Measurements from ENCODE around the gene GLCE. TPM values are rescaled to one million over a fixed set of nuclear protein-coding genes. Genes with fewer than 3 reads are reported as not detected.

The GLCE gene
- total RNA-seq, 4 donors from 2014 or later: 10.7 to 24.5 (median 16.2) TPM

GRCh38 chr15:69161878-69162213 is 1.4 kb downstream of the GLCE start:
- no peak for TF ChIP-seq CTCF (IDR thresholded peaks at IDR 0.05; ENCODE audit: low read depth)

- TF ChIP-seq CTCF (IDR thresholded peaks at IDR 0.05; ENCODE audit: low read depth): no peak
Measured at GRCh38 chr15:69163141-69163669, 2.8 kb downstream of the GLCE start.

- TF ChIP-seq CTCF (IDR thresholded peaks at IDR 0.05; ENCODE audit: low read depth): no peak
Measured at GRCh38 chr15:69164807-69165636, 4.6 kb downstream of the GLCE start.

- TF ChIP-seq CTCF (IDR thresholded peaks at IDR 0.05; ENCODE audit: low read depth): no peak
Measured at GRCh38 chr15:69165637-69166025, 5.2 kb downstream of the GLCE start.

GRCh38 chr15:69167218-69167846 is 6.9 kb downstream of the GLCE start:
- TF ChIP-seq CTCF (IDR thresholded peaks at IDR 0.05; ENCODE audit: low read depth): no peak

- no peak for TF ChIP-seq CTCF (IDR thresholded peaks at IDR 0.05; ENCODE audit: low read depth)
Measured at GRCh38 chr15:69170597-69170996, 10.2 kb downstream of the GLCE start.

GRCh38 chr15:69172847-69173246 is 12.4 kb downstream of the GLCE start:
- TF ChIP-seq CTCF (IDR thresholded peaks at IDR 0.05; ENCODE audit: low read depth): no peak
